PFSK-1 (cell line): Measurements from ENCODE around the gene POC1A.

Source experiments
- FOXP2 ChIP-seq: optimal IDR thresholded peaks from 2 replicates; pipeline ENCODE3; 2011; ENCODE audit warnings: borderline replicate concordance, control low read depth, inconsistent platforms; ENCODE audit not compliant: insufficient read depth; ENCODE audit errors: extremely low read length, extremely low read depth
- POLR2AphosphoS5 ChIP-seq: IDR thresholded peaks from 2 replicates; pipeline ENCODE4 v1.6.1; 2012; ENCODE audit warnings: low read depth, mild to moderate bottlenecking, control low read depth, low read length, moderate library complexity
- REST ChIP-seq, 2 experiments: IDR thresholded peaks; 2 replicates each; pipeline versions ENCODE4 v1.6.1 to v1.8.0; 2011 to 2012; ENCODE audit warnings: low read depth in 2 of 2, low read length in 2 of 2, control low read depth in 1 of 2, inconsistent platforms in 1 of 2, mild to moderate bottlenecking in 1 of 2, moderate library complexity in 1 of 2; ENCODE audit not compliant: insufficient read depth in 1 of 2
- SIN3A ChIP-seq: IDR thresholded peaks from 2 replicates; pipeline ENCODE4 v1.6.1; 2012; ENCODE audit warnings: mild to moderate bottlenecking, low read length, moderate library complexity, borderline replicate concordance; ENCODE audit not compliant: insufficient read depth
- TAF1 ChIP-seq: IDR thresholded peaks from 2 replicates; pipeline ENCODE4 v1.6.1; 2012; ENCODE audit warnings: low read length, control low read depth, borderline replicate concordance; ENCODE audit not compliant: insufficient read depth

GRCh38 chr3:52137311-52137710 is 16.9 kb downstream of the POC1A start:
- TF ChIP-seq POLR2AphosphoS5 (no peak), SIN3A (no peak), REST (IDR thresholded peaks at IDR 0.05; ENCODE audit: insufficient read depth in 1 of 2, low read depth in 2 of 2, low read length in 2 of 2) (no peak), TAF1 (no peak), FOXP2 (no peak)
